Heart left ventricle (tissue), 13 donors: ENCODE measurements around the gene STIM2.

ENCODE experiments used
- CTCF ChIP-seq, 12 donors: fragments of 200-600 bp; sonication (generic) in 4 of 12; IDR thresholded peaks; one replicate each; pipeline versions ENCODE4 v1.5.0 to v1.8.0; 2018 to 2022; ENCODE audit warnings: antibody characterized with exemption in 12 of 12, mild to moderate bottlenecking in 5 of 12
- POLR2A ChIP-seq, 2 donors: fragments of 450-650 bp; IDR thresholded peaks; one replicate each; pipeline ENCODE4 v1.6.1; 2017; ENCODE audit warnings: antibody characterized with exemption in 2 of 2, mild to moderate bottlenecking in 2 of 2, moderate library complexity in 2 of 2
- donor health status: ischemic (EF 13 %, LVEDD 7.1; RV severe dilation, severe dysfunction).
- donor health status: DM: no; HTN: yes; CAD: no.
- donor health status: DM: no; HTN: no; CAD: no.
- donor health status: ischemic (EF 25% LVEDD 6.9; RV normal size, moderate dysfunction).
- donor health status: ischemic (EF 25% LVEDD 5.7; RV mildly dilated, moderate dysfunction).
- donor health status: ischemic (EF 35%, LVEDD 5.7; RV mildly dilated, moderate dysfunction).
- donor health status: nonischemic (EF 11% LVEDD 7.7; RV severe dilation, severe dysfunction).
- donor health status: DM: yes; HTN: yes; CAD: no.
- donor health status: PGD.
- donor health status: ischemic (EF 29% LVEDD 5.4; RV normal size, mild dysfunction).
- donor health status: nonischemic (EF 23%, LVEDD 6.1; RV moderate dilation, normal function).

GRCh38 chr4:26877961-26878360, 17.3 kb downstream of the STIM2 start:
- no peak for TF ChIP-seq POLR2A (IDR thresholded peaks at IDR 0.05)
- no peak for TF ChIP-seq CTCF (IDR thresholded peaks at IDR 0.05)
